GM19468 (cell line): ENCODE results near the gene IFNG.

Experiments
- ATAC-seq: cut with Tn5 transposase; IDR thresholded peaks from one replicate; pipeline ENCODE4 v1.9.1; 2021; ENCODE audit warnings: mild to moderate bottlenecking, moderate library complexity, moderate number of reproducible peaks; ENCODE audit not compliant: unreplicated experiment; ENCODE audit errors: extremely low read depth

The IFNG gene

DNA sequence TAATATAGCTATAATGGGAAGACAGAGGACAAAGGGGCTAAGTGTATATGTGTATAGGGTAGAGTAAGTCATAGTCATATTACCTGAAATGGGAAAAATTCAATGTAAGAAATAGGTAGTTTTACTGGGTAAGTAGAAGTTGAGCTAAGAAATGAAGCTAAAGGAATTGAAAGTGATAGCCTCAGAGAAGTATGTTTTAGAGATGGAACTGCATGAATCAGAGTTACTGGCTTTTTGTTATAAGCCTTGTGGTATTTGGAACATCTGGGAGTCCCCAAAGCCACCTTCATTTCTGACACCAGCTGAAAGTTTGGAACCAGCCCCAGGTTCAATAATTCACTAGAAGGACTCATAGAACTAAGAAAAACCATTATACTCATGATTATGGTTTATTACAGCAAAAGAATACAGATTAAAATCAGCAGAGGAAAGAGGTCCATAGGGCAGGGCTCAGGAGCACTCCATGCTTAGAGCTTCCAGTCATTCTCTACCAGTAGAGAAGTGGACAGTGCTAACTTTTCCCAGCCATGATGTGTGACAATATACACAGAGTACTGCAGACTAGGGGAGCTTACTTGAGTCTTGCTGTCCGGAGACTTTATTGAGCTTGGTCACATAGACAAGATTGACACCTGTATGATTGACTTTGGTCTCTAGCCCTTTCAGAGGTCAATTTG lies 9.8 kb upstream of the IFNG start:
- ATAC-seq: no peak

DNA sequence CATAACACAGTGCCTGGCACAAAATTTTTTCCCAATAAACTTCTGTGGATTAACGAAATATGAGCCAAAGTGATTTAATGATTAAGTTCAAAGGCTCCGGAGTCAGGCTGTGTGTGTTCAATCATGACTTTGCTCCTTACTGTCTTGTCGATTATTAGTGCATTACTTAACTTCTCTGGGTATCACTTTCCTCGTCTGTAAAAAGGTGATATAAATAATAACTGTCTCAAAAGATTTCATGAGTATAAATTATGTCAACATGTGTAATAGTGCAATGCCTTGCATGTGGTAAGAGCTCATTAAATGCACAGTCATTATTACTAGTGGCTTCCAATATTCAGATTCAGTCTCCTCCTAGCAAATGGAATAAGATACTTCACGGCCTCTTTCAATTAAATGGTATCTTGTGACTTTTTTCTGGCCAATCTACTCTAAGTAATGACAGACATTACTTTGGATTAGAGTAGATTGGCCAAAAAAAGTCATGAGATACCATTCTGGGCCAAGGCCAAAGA lies 6.8 kb upstream of the IFNG start:
- ATAC-seq: no peak

DNA sequence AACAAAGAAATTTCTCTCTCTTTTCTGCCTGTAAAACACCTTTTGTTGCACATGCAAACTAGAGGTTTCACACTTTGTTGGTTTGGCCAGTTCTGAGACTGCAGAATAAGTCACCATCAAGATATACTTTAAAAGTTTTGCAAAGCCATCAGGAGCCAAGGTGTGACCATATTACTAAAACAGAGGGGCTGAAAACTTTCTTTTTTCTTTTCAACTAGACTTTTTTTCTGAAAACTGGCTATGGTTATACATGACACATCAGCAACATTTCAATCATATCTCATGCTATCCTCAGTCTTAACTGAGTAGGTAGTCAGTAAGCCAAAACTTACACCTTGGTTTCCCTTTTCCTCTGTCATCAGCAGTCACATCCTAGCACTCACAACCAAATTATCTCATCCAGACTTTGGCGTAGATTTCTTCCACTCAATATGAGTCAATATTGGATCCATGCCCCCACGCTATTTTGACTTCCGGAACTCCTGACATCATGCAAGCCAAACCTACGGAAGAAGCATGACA lies 4.1 kb upstream of the IFNG start:
- peak; percentile 36 for ATAC-seq

DNA sequence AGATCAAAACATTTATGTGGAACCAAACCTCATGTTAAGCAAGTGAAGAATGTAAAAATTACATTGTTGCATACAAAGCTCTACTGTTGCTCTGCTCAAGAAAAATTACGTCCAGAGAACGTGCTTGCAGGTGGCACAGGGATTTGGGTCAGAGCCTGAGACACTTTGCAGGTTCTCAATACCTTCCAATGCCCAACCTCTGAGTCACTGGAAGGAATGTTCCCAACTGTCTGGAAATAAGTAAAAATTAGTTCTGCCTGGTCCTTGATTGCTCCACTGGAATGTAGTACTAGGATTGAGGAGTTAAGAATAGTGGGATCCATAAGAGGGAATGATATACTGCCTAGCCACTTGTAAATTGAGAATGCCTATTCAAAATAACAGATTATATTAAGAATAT lies 2.8 kb upstream of the IFNG start:
- ATAC-seq: no peak

DNA sequence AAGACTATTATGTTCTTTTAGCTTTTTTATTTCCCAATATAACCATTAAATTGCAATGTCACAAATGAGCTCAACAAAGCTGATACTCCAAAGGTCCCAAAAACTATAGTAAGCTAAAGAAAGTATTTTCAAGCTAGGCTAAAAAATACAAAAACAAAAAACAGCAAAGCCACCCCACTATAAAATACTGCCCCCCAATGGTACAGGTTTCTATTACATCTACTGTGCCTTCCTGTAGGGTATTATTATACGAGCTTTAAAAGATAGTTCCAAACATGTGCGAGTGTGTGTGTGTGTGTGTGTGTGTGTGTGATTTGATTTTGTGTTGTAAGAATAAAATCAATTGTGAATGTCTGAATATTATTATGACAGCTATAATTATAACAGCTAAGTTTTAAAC lies 1.1 kb downstream of the IFNG start:
- no peak for ATAC-seq

- no peak for ATAC-seq
These were observed 2.2 kb downstream of the IFNG start for GRCh38 chr12:68157380-68157779.

DNA sequence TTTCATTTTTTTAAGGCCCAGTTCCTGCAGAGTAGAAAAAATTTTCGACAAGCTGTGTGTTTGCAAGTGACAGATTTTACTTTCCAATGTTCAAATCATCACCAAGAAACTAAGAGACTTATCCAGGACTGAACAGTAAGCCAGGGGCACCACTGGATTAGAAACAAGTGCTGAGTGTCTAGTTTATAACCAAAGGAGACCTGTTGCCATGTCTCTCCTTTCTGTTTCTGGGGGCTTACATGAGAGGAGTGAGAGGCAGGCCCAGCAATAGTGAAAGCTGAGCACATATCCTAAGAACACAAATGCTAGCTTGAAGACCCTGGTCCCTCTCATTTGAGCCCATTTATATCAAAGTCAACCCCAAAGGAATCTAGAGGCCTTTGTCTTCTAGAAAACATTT lies 2.9 kb downstream of the IFNG start:
- no peak for ATAC-seq

- ATAC-seq: no peak
These were observed 4.8 kb downstream of the IFNG start for GRCh38 chr12:68154779-68155178.

GRCh38 chr12:68148261-68148951 lies 11.1 kb downstream of the IFNG start:
- no peak for ATAC-seq

GRCh38 chr12:68140556-68140955 lies 19.0 kb downstream of the IFNG start:
- no peak for ATAC-seq

DNA sequence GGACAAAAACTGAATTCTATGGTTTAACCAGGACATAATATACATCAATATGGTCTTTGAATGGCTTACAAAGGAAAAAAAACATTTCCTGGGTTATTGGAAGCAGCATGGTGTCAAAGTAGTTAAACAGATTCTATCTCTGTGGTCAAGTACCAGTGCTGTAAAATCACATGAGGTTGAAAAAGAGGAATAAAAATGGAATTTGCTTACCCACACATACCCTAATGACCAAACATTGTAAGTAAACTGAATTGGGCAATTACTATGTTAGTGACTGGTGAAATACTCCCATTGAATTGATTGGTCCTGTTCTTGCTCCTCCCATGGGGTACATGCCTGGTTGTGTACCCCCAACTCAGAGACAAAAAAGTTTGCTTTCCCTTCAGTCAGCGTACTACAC lies 19.6 kb downstream of the IFNG start:
- no peak for ATAC-seq

DNA sequence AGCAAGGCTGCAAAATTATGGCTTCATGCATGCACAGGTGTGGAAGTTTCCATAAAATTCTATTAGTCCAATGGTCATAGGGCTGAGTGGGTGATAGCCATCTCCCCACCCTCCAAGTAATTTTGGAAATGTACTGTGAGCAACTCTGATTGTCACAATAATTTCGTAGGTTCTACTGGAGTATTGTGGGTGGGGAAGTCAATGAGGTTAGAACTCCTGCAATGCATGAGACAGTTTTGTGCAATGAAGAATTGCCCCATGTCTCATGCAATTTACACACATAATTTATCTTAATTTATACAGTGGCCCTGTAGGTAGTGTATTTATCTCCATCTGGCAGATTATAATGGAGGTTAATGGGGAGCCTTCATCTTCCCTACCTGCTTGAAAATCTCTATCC lies 20.5 kb downstream of the IFNG start:
- ATAC-seq: no peak

DNA sequence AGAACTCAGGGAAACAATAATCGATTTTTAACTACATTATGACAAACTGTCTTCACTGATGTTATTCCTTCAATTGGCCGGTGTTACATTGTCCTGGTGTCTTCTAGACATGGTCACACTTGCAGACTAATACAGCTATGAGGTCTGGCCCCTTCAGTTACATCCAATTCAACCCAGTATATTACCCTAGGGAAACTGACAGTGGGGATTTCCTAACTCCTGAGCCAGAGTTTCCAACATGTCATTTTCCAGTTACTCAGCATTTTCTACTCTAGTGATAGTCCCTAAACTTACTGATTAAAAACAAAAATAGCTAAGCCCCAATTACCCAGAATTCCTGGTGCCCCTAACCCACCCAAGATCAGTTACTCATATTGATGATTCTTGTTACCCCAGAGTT lies 21.1 kb downstream of the IFNG start:
- ATAC-seq: no peak

- no peak for ATAC-seq
These were observed 22.2 kb downstream of the IFNG start for GRCh38 chr12:68137335-68137830.

GRCh38 chr12:68135520-68135919 lies 24.0 kb downstream of the IFNG start:
- ATAC-seq: no peak

DNA sequence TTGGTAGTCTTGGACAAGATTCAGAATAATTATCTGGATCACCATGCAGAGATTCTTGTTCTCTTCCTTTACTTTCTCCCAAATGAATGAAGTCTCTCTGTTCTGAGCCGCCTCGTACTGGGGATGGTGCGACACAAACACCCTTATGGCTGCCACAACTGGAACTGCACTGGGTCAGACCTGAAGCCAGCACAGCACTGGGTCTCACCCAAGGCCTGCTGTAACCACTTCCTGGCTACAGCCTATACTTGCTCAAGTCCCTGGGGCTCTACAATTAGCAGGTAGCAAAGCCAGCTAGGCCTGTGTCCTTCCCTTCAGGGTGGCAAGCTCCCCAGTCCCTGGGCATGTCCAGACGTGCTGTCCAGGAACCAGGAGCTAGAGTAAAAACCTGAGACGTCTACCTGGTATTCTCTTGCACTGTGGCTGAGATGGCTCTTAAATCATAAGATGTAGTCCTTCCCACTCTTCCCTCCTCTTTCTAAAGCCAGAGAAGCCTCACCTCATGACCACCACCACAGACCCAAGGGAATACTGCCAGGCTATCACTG lies 27.6 kb downstream of the IFNG start:
- no peak for ATAC-seq

- ATAC-seq: no peak
These were observed 29.6 kb downstream of the IFNG start for GRCh38 chr12:68129979-68130378.

DNA sequence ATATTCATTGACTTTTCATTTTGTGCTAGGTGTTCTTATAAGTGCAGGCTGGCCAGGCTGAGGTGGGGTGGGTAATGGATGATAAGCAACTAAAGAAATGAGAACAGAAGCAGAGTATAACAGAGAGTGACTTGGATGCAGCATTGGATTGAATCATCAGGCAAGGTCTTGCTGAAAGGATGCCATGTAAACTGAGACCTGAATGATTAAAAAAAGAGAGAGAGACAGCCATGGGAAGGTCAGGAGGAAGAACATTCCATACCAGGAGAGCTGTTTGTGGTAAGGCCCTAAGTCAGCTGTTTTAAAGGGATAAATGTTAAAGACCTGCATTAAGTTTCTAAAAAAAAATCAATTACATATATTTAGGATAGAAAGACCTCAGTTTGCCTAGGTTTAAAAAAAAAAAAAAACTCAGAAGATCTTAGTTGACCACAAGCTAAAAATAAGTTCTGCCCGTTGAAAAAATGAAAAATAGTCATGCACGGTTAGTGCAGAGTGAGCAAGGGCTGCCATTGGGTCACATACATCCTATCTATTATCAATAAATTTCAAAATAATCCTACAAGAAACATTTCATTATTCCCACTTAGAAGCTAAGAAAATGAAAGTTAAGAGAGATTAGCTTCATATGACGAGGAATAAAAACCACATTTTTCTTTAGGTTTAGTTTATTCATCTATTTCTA lies 37.2 kb downstream of the IFNG start:
- no peak for ATAC-seq

DNA sequence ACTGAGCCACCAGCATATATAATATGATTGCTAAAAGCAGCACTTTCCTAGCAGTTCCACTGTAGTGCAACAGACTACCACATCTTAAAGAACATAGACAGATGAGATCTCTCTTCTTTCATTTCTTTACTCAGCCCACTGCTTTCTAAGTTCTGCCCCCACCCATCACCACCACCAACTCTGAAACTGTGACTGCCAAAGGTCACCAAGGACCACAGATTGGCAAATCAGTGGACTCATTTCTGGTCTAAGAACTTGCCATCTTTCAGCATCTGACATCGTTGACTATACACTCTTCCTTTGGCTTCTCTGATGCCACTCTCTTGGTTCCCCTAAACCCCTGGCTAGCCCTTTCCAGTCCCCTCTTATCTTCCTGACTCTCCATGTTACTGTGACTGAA lies 38.4 kb downstream of the IFNG start:
- no peak for ATAC-seq

DNA sequence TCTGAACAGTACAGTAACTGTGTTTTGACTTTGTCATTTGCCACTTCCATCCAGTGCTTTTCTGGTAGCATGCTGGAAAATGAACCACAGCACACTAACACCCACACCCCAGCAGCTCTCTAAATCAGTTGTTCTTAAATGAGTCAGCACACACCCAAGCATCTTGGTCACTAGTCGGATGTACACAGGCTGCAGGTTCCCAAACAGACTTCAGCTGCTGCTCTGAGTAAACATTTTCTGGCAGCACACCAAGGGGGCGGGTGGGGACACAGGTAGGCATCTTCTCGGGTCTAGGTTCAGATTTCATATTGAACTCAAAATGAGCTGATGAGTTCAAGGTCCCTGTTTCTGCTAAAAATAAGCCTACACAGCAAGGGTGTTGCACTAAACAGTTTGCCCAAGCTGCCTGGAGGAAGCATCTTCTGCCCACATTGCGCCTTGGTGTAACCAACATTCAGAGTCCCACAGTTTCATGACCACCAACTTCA lies 39.8 kb downstream of the IFNG start:
- peak; percentile 63 for ATAC-seq
